B cell (primary cell): ENCODE results near the gene PRKCB. TPM values are rescaled to one million over a fixed set of nuclear protein-coding genes. Genes with fewer than 3 reads are reported as not detected.

Experiments
- ATAC-seq: fragments of 200-7000 bp; cut with Tn5 transposase; one replicate; pipeline ENCODE4 v1.10.0; 2021; ENCODE audit warnings: low read depth, mild to moderate bottlenecking, moderate number of reproducible peaks, moderate library complexity
- CTCF ChIA-PET: fragments of 350-600 bp; sonication (Branson Sonifier 250); formaldehyde crosslinking; loops from one replicate; lab custom pipeline; 2021; ENCODE audit warnings: antibody characterized with exemption, inconsistent platforms; lab: Charles Lee
- POLR2A ChIA-PET: fragments of 350-600 bp; sonication (Branson Sonifier 250); formaldehyde crosslinking; loops from one replicate; lab custom pipeline; 2021; ENCODE audit warnings: antibody characterized with exemption; lab: Charles Lee
- DNase-seq: peaks from one replicate; pipeline ENCODE4 v3.0.0; 2013
- H2AFZ ChIP-seq: 2 replicates; pipeline ENCODE4 v1.6.1; 2012; ENCODE audit warnings: mild to moderate bottlenecking, low read depth, low read length; ENCODE audit not compliant: insufficient read depth, poor library complexity, severe bottlenecking
- H3K27ac ChIP-seq, 2 donors: 1 replicate in 1 of 2; 2 replicates in 1 of 2; pipeline ENCODE4 v1.5.1; 2012 to 2013; ENCODE audit warnings: low read length in 2 of 2, mild to moderate bottlenecking in 2 of 2, moderate library complexity in 1 of 2
- H3K27me3 ChIP-seq, 4 experiments: fragments of 200-600 bp in 1 of 4; sonication (generic) in 1 of 4; replicated peaks in 1 of 4; 1 replicate in 2 of 4; 2 replicates in 2 of 4; pipeline versions ENCODE4 v1.6.1 to v1.7.0; 2013 to 2016; ENCODE audit warnings: low read length in 3 of 4, mild to moderate bottlenecking in 2 of 4, mixed read lengths in 1 of 4, moderate library complexity in 1 of 4; ENCODE audit not compliant: insufficient read depth in 4 of 4, control insufficient read depth in 3 of 4; ENCODE audit errors: control extremely low read depth in 1 of 4
- H3K36me3 ChIP-seq, 2 experiments: replicated peaks in 1 of 2; 1 replicate in 1 of 2; 2 replicates in 1 of 2; pipeline versions ENCODE4 v1.6.1 to v1.7.1; 2013; ENCODE audit warnings: low read length in 1 of 2; ENCODE audit not compliant: insufficient read depth in 2 of 2, control insufficient read depth in 1 of 2; ENCODE audit errors: control extremely low read depth in 1 of 2, extremely low read depth in 1 of 2
- H3K4me1 ChIP-seq, 2 donors: fragments of 200-600 bp in 1 of 2; sonication (generic) in 1 of 2; 1 replicate in 1 of 2; 2 replicates in 1 of 2; pipeline versions ENCODE4 v1.5.1 to v1.6.1; 2013 to 2017; ENCODE audit warnings: low read length in 2 of 2; ENCODE audit not compliant: control insufficient read depth in 2 of 2, insufficient read depth in 2 of 2
- H3K4me2 ChIP-seq: replicated peaks from 2 replicates; pipeline ENCODE3; 2012; ENCODE audit warnings: mild to moderate bottlenecking, low read depth, low read length; ENCODE audit not compliant: poor library complexity, severe bottlenecking
- H3K4me3 ChIP-seq, 5 experiments: fragments of 200-600 bp in 1 of 5; sonication (generic) in 1 of 5; 1 replicate in 3 of 5; 2 replicates in 2 of 5; pipeline versions ENCODE4 v1.5.1 to v1.7.0; 2011 to 2016; ENCODE audit warnings: low read length in 4 of 5, mild to moderate bottlenecking in 4 of 5, low read depth in 2 of 5, control low read depth in 1 of 5, moderate library complexity in 1 of 5; ENCODE audit not compliant: insufficient read depth in 1 of 5; ENCODE audit errors: control extremely low read depth in 1 of 5, extremely low read depth in 1 of 5
- H3K79me2 ChIP-seq: fragments of 200-600 bp; sonication (generic); one replicate; pipeline ENCODE4 v1.6.0; 2016; ENCODE audit warnings: low read length; ENCODE audit not compliant: control insufficient read depth, insufficient read depth
- H3K9ac ChIP-seq: fragments of 200-600 bp; sonication (generic); 2 replicates; pipeline ENCODE4 v1.6.1; 2017; ENCODE audit warnings: mild to moderate bottlenecking, low read length, moderate library complexity
- H3K9me3 ChIP-seq, 3 donors: one replicate each; pipeline versions ENCODE4 v1.6.1 to v1.7.1; 2013; ENCODE audit warnings: low read length in 2 of 3; ENCODE audit not compliant: control insufficient read depth in 2 of 3, insufficient read depth in 1 of 3; ENCODE audit errors: control extremely low read depth in 1 of 3
- H4K20me1 ChIP-seq: 2 replicates; pipeline ENCODE4 v1.6.0; 2012; ENCODE audit warnings: mild to moderate bottlenecking, low read length; ENCODE audit not compliant: insufficient read depth, control insufficient read depth, poor library complexity, severe bottlenecking
- H3K27ac Mint-ChIP-seq: one replicate; pipeline ENCODE4 v1.8.0; 2021; ENCODE audit warnings: mixed read lengths
- H3K27me3 Mint-ChIP-seq: one replicate; pipeline ENCODE4 v1.8.0; 2021; ENCODE audit warnings: mixed read lengths
- H3K4me1 Mint-ChIP-seq: one replicate; pipeline ENCODE4 v1.8.0; 2021; ENCODE audit warnings: mixed read lengths
- H3K4me3 Mint-ChIP-seq: one replicate; pipeline ENCODE4 v1.8.0; 2021; ENCODE audit warnings: mixed read lengths
- H3K9me3 Mint-ChIP-seq: one replicate; pipeline ENCODE4 v1.8.0; 2022; ENCODE audit warnings: mixed read lengths; ENCODE audit not compliant: insufficient read depth
- EZH2 ChIP-seq: IDR thresholded peaks from 2 replicates; pipeline ENCODE4 v1.6.1; 2012; ENCODE audit warnings: borderline replicate concordance, low read depth, mild to moderate bottlenecking, moderate library complexity, low read length; ENCODE audit not compliant: insufficient read depth, poor library complexity, severe bottlenecking
- WGBS: methylation state at CpG from one replicate; pipeline ENCODE4 v1.1.5; 2013; ENCODE audit warnings: missing lambda C conversion rate; ENCODE audit not compliant: insufficient coverage; 5-methylcytosine and 5-hydroxymethylcytosine counted together
- intact Hi-C: fragments of 100-400 bp; cut with micrococcal nuclease; formaldehyde crosslinking; loops from one replicate; pipeline ENCODE4 v1.10.0; 2022
- polyA plus RNA-seq: library from polyadenylated mRNA; depleted of rRNA; stranded (reverse); fragments of >200 nt; gene quantifications from 2 replicates; pipeline ENCODE4 v1.2.3, GENCODE V29; 2012
- total RNA-seq, 2 donors: library from RNA; stranded (reverse); fragments of 120-200 nt in 1 of 2; gene quantifications; 1 replicate in 1 of 2; 2 replicates in 1 of 2; pipeline versions ENCODE4 v1.2.3 to v1.2.4, GENCODE V29; 2013 to 2022
- TF ChIP-seq, protein P1 (sequence below): fragments of 200-600 bp; IDR thresholded peaks from one replicate; pipeline ENCODE4 v1.8.0; 2022; ENCODE audit warnings: antibody characterized with exemption, mild to moderate bottlenecking

PRKCB gene
- total and polyA plus RNA-seq, 2 donors (not counting 1 experiment from before 2014, with no cell fraction given) = 106 to 373 TPM

DNA sequence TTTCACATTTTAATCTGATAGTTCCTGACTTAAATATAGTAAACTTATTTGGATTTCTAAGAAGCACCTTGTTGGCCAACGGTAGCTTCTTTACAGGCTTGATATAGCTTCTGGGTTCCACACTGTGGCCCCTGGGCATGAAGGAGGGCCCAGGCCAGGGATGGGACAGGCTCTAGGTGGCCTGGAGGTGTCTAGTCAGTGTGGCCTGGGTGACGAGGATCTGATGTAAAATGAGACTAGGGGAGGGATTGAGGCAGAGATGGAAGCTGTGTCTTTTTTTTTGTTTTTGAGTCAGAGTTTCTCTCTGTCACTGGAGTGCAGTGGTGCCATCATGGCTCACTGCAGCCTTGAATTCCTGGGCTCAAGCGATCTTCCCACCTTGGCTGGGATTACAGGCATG lies 187.0 kb downstream of the PRKCB start:
- H3K36me3 ChIP-seq = peaks cover 0 to 11% of the 10 kb centered on the region in 2 experiments
- Mint-ChIP-seq H3K4me3 (peak overlapping the region; percentile 21), H3K27ac (peak overlapping the region; percentile 77), H3K4me1 (peaks cover 81% of the 10 kb centered on the region), H3K9me3 (no peaks in the 10 kb centered on the region), H3K27me3 (no peaks in the 10 kb centered on the region)
- H3K4me1 ChIP-seq = peaks cover 56 to 77% of the 10 kb centered on the region in 2 donors
- POLR2A ChIA-PET = interaction anchor here (0.7 to 0.9 kb wide), 2 partner anchors 8 to 263 kb away, joined by 3 read pairs; no protein-coding TSS in a partner anchor
- no peak for TF ChIP-seq EZH2
- TF ChIP-seq, protein P1, sequence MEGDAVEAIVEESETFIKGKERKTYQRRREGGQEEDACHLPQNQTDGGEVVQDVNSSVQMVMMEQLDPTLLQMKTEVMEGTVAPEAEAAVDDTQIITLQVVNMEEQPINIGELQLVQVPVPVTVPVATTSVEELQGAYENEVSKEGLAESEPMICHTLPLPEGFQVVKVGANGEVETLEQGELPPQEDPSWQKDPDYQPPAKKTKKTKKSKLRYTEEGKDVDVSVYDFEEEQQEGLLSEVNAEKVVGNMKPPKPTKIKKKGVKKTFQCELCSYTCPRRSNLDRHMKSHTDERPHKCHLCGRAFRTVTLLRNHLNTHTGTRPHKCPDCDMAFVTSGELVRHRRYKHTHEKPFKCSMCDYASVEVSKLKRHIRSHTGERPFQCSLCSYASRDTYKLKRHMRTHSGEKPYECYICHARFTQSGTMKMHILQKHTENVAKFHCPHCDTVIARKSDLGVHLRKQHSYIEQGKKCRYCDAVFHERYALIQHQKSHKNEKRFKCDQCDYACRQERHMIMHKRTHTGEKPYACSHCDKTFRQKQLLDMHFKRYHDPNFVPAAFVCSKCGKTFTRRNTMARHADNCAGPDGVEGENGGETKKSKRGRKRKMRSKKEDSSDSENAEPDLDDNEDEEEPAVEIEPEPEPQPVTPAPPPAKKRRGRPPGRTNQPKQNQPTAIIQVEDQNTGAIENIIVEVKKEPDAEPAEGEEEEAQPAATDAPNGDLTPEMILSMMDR = no peak
- H3K27me3 ChIP-seq = no peaks in the 10 kb centered on the region
- H3K9me3 ChIP-seq = peaks cover 0 to 7% (median 0%) of the 10 kb centered on the region in 3 donors
- no peak overlapping the region for H2AFZ ChIP-seq
- no peak overlapping the region for H3K4me3 ChIP-seq
- peaks cover 33% of the 10 kb centered on the region for H4K20me1 ChIP-seq
- no peak for DNase-seq
- H3K9ac ChIP-seq = no peak overlapping the region
- peaks cover 71% of the 10 kb centered on the region for H3K79me2 ChIP-seq
- H3K4me2 ChIP-seq = no peak overlapping the region
- CTCF ChIA-PET = interaction anchor here (1.0 to 22.7 kb wide), 3 partner anchors 11 to 219 kb away, joined by 3 to 493 read pairs (median 20); no protein-coding TSS in a partner anchor
- no peak for ATAC-seq
- no peak overlapping the region for H3K27ac ChIP-seq
- intact Hi-C loops = no loop called here
- 76% methylated on average over 2 of the region's 3 CpGs for WGBS

DNA sequence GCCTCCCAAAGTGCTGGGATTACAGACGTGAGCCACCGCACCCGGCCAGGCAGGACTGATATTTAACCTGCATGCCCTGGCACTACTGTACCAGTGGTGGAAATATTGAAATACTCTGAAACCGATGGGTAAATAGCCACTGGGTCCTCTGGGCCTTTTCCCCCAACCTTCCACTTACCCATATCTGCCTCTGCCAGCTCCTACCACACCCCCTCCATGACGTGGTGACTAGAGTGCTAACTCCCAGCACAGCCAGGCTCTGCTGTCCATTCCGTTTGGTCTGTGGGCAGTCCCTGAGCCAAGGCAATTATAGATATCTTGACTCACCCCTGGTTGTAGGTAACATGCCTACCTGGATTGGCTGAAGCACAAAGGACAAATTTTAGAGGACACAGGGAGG lies 187.8 kb downstream of the PRKCB start:
- H3K4me3 ChIP-seq = no peak overlapping the region
- intact Hi-C loops = no loop called here
- CTCF ChIA-PET = interaction anchor here (5.1 to 22.7 kb wide), 2 partner anchors 12 to 220 kb away, joined by 30 to 493 read pairs; no protein-coding TSS in a partner anchor

More for the DNA sequence above, 187.8 kb downstream of the PRKCB start:
- Histone ChIP-seq H3K36me3 (peaks cover 0 to 13% of the 10 kb centered on the region in 2 experiments), H3K79me2 (peaks cover 67% of the 10 kb centered on the region), H3K27ac (no peak overlapping the region), H2AFZ (no peak overlapping the region), H3K4me1 (peaks cover 55 to 72% of the 10 kb centered on the region in 2 donors), H3K9ac (no peak overlapping the region), H4K20me1 (peaks cover 35% of the 10 kb centered on the region), H3K9me3 (peaks cover 0 to 7% (median 0%) of the 10 kb centered on the region in 3 donors), H3K27me3 (no peaks in the 10 kb centered on the region), H3K4me2 (no peak overlapping the region)
- POLR2A ChIA-PET = no interaction called here
- Mint-ChIP-seq H3K9me3 (no peaks in the 10 kb centered on the region), H3K27ac (peak overlapping the region; percentile 8), H3K4me3 (no peak overlapping the region), H3K27me3 (no peaks in the 10 kb centered on the region), H3K4me1 (peaks cover 76% of the 10 kb centered on the region)
- no peak for ATAC-seq
- TF ChIP-seq, protein P1 = no peak
- TF ChIP-seq EZH2 = no peak
- WGBS = 80% methylated on average over 5 of the region's 6 CpGs
- no peak for DNase-seq
